K562 (cell line): ENCODE results near the gene ABCF2. TPM values are rescaled to one million over a fixed set of nuclear protein-coding genes. Genes with fewer than 3 reads are reported as not detected.

Source experiments
- ATAC-seq: fragments of 200-7000 bp; cut with Tn5 transposase; 3 replicates; pipeline ENCODE4 v1.9.1; 2020; ENCODE audit warnings: moderate library complexity
- BruUV-seq: library from RNA; stranded (reverse); fragments of 400-500 nt; replicated peaks from 2 replicates; lab custom pipeline; 2021; lab: Mats Ljungman, UMichigan
- CTCF ChIA-PET: fragments of 300-600 bp; formaldehyde crosslinking; extraction: SDS; loops from one replicate; lab custom pipeline; 2021; ENCODE audit warnings: low intra/inter-chr PET ratio; lab: Yijun Ruan, JAX
- POLR2A ChIA-PET: fragments of 300-600, 350-650 bp; sonication (Branson Sonifier 250); formaldehyde crosslinking; extraction: SDS; loops from one replicate; lab custom pipeline; 2021; ENCODE audit warnings: antibody characterized with exemption, inconsistent platforms; lab: Yijun Ruan, JAX
- DNase-seq, 4 experiments: peaks; one replicate each; pipeline versions ENCODE4 v3.0.0 to v3.0.0-alpha.2; 2011 to 2018; ENCODE audit warnings: low spot score in 3 of 4, mixed read lengths in 3 of 4; ENCODE audit errors: extremely low read depth in 1 of 4
- FAIRE-seq: peaks from 2 replicates; lab custom pipeline; 2011; peaks lifted over from hg19 to GRCh38; lab: Jason Lieb, UNC
- H2AFZ ChIP-seq: 2 replicates; pipeline ENCODE4 v1.6.0; 2011; ENCODE audit warnings: low read depth, low read length, control low read depth, inconsistent platforms
- H3K27ac ChIP-seq: fragments of 200-600 bp; 3 replicates; pipeline ENCODE4 v1.8.0; 2011; ENCODE audit warnings: low read depth, mild to moderate bottlenecking, control low read depth, inconsistent platforms, low read length, moderate library complexity, mixed read lengths; ENCODE audit errors: extremely low read depth
- H3K27me3 ChIP-seq, 2 experiments: fragments of 300-600 bp in 1 of 2; 2 replicates in 1 of 2; 3 replicates in 1 of 2; pipeline versions ENCODE4 v1.6.0 to v1.8.0; 2011; ENCODE audit warnings: inconsistent platforms in 2 of 2, low read length in 2 of 2, mild to moderate bottlenecking in 1 of 2, mixed read lengths in 1 of 2, moderate library complexity in 1 of 2; ENCODE audit not compliant: control insufficient read depth in 2 of 2, insufficient read depth in 2 of 2
- H3K36me3 ChIP-seq: fragments of 300-600 bp; 3 replicates; pipeline ENCODE4 v1.8.0; 2011; ENCODE audit warnings: mild to moderate bottlenecking, low read length, inconsistent platforms; ENCODE audit not compliant: control insufficient read depth, insufficient read depth
- H3K4me1 ChIP-seq, 2 experiments: fragments of 200-600 bp in 1 of 2; replicated peaks in 1 of 2; 2 replicates in 1 of 2; 3 replicates in 1 of 2; pipeline versions ENCODE4 v1.5.1 to v1.8.0; 2011; ENCODE audit warnings: inconsistent platforms in 2 of 2, low read length in 2 of 2, mild to moderate bottlenecking in 1 of 2, mixed read lengths in 1 of 2, moderate library complexity in 1 of 2; ENCODE audit not compliant: control insufficient read depth in 2 of 2, insufficient read depth in 2 of 2
- H3K4me2 ChIP-seq: 2 replicates; pipeline ENCODE4 v1.6.1; 2011; ENCODE audit warnings: low read length, control low read depth, inconsistent platforms, mixed read lengths; ENCODE audit not compliant: insufficient read depth
- H3K4me3 ChIP-seq: fragments of 200-600 bp; sonication (generic), shearing (Covaris generic); 2 replicates; pipeline ENCODE4 v1.5.1; 2016; ENCODE audit warnings: control low read depth, inconsistent platforms
- H3K79me2 ChIP-seq: fragments of 200-600 bp; 3 replicates; pipeline ENCODE4 v1.8.0; 2011; ENCODE audit warnings: low read length, inconsistent platforms; ENCODE audit not compliant: control insufficient read depth, insufficient read depth
- H3K9ac ChIP-seq, 2 experiments: 2 replicates each; pipeline versions ENCODE4 v1.6.0 to v1.6.1; 2011; ENCODE audit warnings: low read depth in 2 of 2, low read length in 2 of 2, control low read depth in 1 of 2, inconsistent platforms in 1 of 2, mild to moderate bottlenecking in 1 of 2, mixed read lengths in 1 of 2; ENCODE audit not compliant: insufficient read depth in 1 of 2
- H3K9me1 ChIP-seq: one replicate; pipeline ENCODE4 v1.6.0; 2011; ENCODE audit warnings: inconsistent platforms, mild to moderate bottlenecking, low read length, moderate library complexity; ENCODE audit not compliant: control insufficient read depth, insufficient read depth
- H3K9me3 ChIP-seq: replicated peaks from 2 replicates; pipeline ENCODE4 v1.5.1; 2011; ENCODE audit warnings: low read depth, low read length, inconsistent platforms; ENCODE audit not compliant: control insufficient read depth, insufficient read depth
- H4K20me1 ChIP-seq: replicated peaks from 2 replicates; pipeline ENCODE4 v1.6.1; 2011; ENCODE audit warnings: low read length, inconsistent platforms, mixed read lengths; ENCODE audit not compliant: control insufficient read depth, insufficient read depth
- CREB5 ChIP-seq: fragments of 250-450 bp; sonication (Bioruptor Pico); IDR thresholded peaks from 2 replicates; pipeline ENCODE4 v1.5.0; 2020; ENCODE audit warnings: mild to moderate bottlenecking
- ETS1 ChIP-seq: conservative IDR thresholded peaks from 2 replicates; pipeline ENCODE4 v1.6.1; 2011; ENCODE audit warnings: low read depth, mild to moderate bottlenecking, low read length; ENCODE audit not compliant: control insufficient read depth
- GATA2 ChIP-seq: sonication (generic); formaldehyde crosslinking; IDR thresholded peaks from 2 replicates; pipeline ENCODE4 v1.4.0; 2020; ENCODE audit warnings: mild to moderate bottlenecking, missing genetic modification reagents
- HMG20B ChIP-seq: fragments of 250-450 bp; sonication (Bioruptor Pico); IDR thresholded peaks from 2 replicates; pipeline ENCODE4 v1.5.0; 2021; ENCODE audit warnings: mild to moderate bottlenecking
- KDM5B ChIP-seq: fragments of 200-600 bp; sonication (generic); IDR thresholded peaks from 2 replicates; pipeline ENCODE4 v1.6.1; 2012; ENCODE audit warnings: low read depth, mild to moderate bottlenecking, moderate library complexity, low read length, control low read depth, inconsistent platforms; ENCODE audit not compliant: insufficient replicate concordance
- MYNN ChIP-seq, 2 experiments: sonication (generic); formaldehyde crosslinking in 1 of 2; IDR thresholded peaks; 2 replicates each; pipeline versions ENCODE4 v1.5.0 to v1.6.1; 2016 to 2020; ENCODE audit warnings: antibody characterized with exemption in 1 of 2, missing genetic modification reagents in 1 of 2
- POLR2AphosphoS5 ChIP-seq: IDR thresholded peaks from 2 replicates; pipeline ENCODE4 v1.6.1; 2011; ENCODE audit warnings: mild to moderate bottlenecking, low read depth, low read length, moderate library complexity; ENCODE audit not compliant: control insufficient read depth, insufficient read depth
- SNIP1 ChIP-seq: fragments of 450-650 bp; IDR thresholded peaks from 2 replicates; pipeline ENCODE4 v1.7.1; 2017; ENCODE audit warnings: low read depth, mild to moderate bottlenecking
- STAT5A ChIP-seq: IDR thresholded peaks from 2 replicates; pipeline ENCODE4 v1.6.1; 2012; ENCODE audit warnings: low read length, inconsistent platforms, borderline replicate concordance
- STAT5B ChIP-seq: fragments of 250-450 bp; sonication (Bioruptor Pico); IDR thresholded peaks from 2 replicates; pipeline ENCODE4 v1.8.0; 2021; ENCODE audit warnings: mild to moderate bottlenecking, inconsistent platforms
- TRIM24 ChIP-seq, 2 experiments: fragments of 450-650 bp; IDR thresholded peaks; 2 replicates each; pipeline ENCODE4 v1.6.1; 2016
- ZBTB26 ChIP-seq: fragments of 450-650 bp; formaldehyde crosslinking; IDR thresholded peaks from 2 replicates; pipeline ENCODE4 v1.4.0; 2022; ENCODE audit warnings: missing genetic modification characterization
- ZFP91 ChIP-seq: sonication (generic); formaldehyde crosslinking; IDR thresholded peaks from 2 replicates; pipeline ENCODE4 v1.8.0; 2022; ENCODE audit warnings: mild to moderate bottlenecking, missing genetic modification reagents
- ZNF143 ChIP-seq: sonication (generic); formaldehyde crosslinking; IDR thresholded peaks from 2 replicates; pipeline ENCODE4 v1.9.0; 2022; ENCODE audit warnings: mild to moderate bottlenecking, missing genetic modification reagents
- ZNF232 ChIP-seq: sonication (generic); formaldehyde crosslinking; IDR thresholded peaks from 2 replicates; pipeline ENCODE4 v1.8.0; 2022; ENCODE audit warnings: mild to moderate bottlenecking, missing genetic modification reagents
- ZNF445 ChIP-seq: fragments of 250-450 bp; sonication (Bioruptor Pico); IDR thresholded peaks from 2 replicates; pipeline ENCODE4 v1.4.0; 2020; ENCODE audit warnings: low read depth, mild to moderate bottlenecking, moderate library complexity
- WGBS: fragments of 100-300 bp; shearing (Covaris generic); methylation state at CpG from one replicate; pipeline ENCODE4 v1.1.6; 2016; ENCODE audit warnings: low coverage, mixed read lengths; ENCODE audit not compliant: insufficient coverage; ENCODE audit errors: missing lambda C conversion rate; 5-methylcytosine and 5-hydroxymethylcytosine counted together
- in situ Hi-C: fragments of 300-500 bp; cut with MboI; formaldehyde crosslinking; loops from 4 replicates; pipeline ENCODE4 v1.15.0; 2018; ENCODE audit warnings: inconsistent platforms, mixed read lengths
- intact Hi-C: fragments of 100-400 bp; cut with micrococcal nuclease; formaldehyde crosslinking; loops from 2 replicates; pipeline ENCODE4 v1.14.2; 2022
- polyA plus RNA-seq, 8 experiments: library from polyadenylated mRNA; depleted of rRNA in 4 of 8; stranded (reverse) in 5 of 8; unstranded in 3 of 8; fragments of >200 nt; fragmentation: Nextera tagmentation in 2 of 8; fragmentation: Illumina TruSeq in 1 of 8; extraction: Ambion mirVana in 2 of 8; extraction: Trizol in 1 of 8; gene quantifications; 2 replicates each; pipeline versions ENCODE4 v1.2.1 to v1.2.3, GENCODE V29; 2011 to 2014; ENCODE audit warnings: inconsistent platforms in 1 of 8, missing spikeins in 1 of 8
- total RNA-seq, 7 experiments: library from RNA; depleted of rRNA in 6 of 7; stranded (reverse); fragments of >200 nt in 6 of 7; fragmentation: Illumina TruSeq in 2 of 7; extraction: Trizol in 2 of 7; gene quantifications; 2 replicates each; pipeline versions ENCODE4 v1.2.1 to v1.2.3, GENCODE V29; 2011 to 2021; ENCODE audit warnings: low replicate concordance in 1 of 7

ABCF2 gene
- total and polyA plus RNA-seq, 9 of the 15 experiments (the other 6 are each of a cell fraction or from before 2014, with no cell fraction given) = 62.1 to 224 (median 113) TPM

- intact Hi-C loops = loop anchor here (2.0 kb wide), 1 partner anchor 30 kb away; no protein-coding TSS in a partner anchor
- Histone ChIP-seq H3K27ac (no peak overlapping the region), H3K4me2 (no peak overlapping the region), H3K4me1 (peaks cover 11 to 44% of the 10 kb centered on the region in 2 experiments; a peak in 4 of 5 replicates), H3K4me3 (no peak overlapping the region), H3K36me3 (no peaks in the 10 kb centered on the region), H3K9me1 (peaks cover 6% of the 10 kb centered on the region), H3K9me3 (no peaks in the 10 kb centered on the region), H4K20me1 (peaks cover 17% of the 10 kb centered on the region), H2AFZ (no peak overlapping the region), H3K9ac (peak overlapping the region in 1 of 2 experiments; percentile 58; a peak in 2 of 4 replicates), H3K79me2 (no peaks in the 10 kb centered on the region), H3K27me3 (peaks cover 19 to 88% of the 10 kb centered on the region in 2 experiments; a peak in 4 of 5 replicates)
- no TSS peak for BruUV-seq
- POLR2A ChIA-PET = interaction anchor here (0.5 to 0.6 kb wide), 2 partner anchors 73 to 114 kb away, joined by 4 read pairs; no protein-coding TSS in a partner anchor
- FAIRE-seq (peak; percentile 67), ATAC-seq (peak; percentile 4; the same call in 1 of the 3 replicates), DNase-seq (peak in 2 of 4 experiments; percentile 42 to 62)
- 3% methylated on average over 7 of the region's 7 CpGs for WGBS
- CTCF ChIA-PET = no interaction called here
- in situ Hi-C loops = no loop called here
- no peak for TF ChIP-seq KDM5B
- no peak for TF ChIP-seq ZNF143 (CRISPR knock-in tag)
- TF ChIP-seq ZNF232 (CRISPR knock-in tag) = no peak
- peak; percentile 56; the same call in 1 of the 2 replicates for TF ChIP-seq POLR2AphosphoS5
- TF ChIP-seq HMG20B = no peak
- TF ChIP-seq STAT5A = peak; percentile 32; the same call in 1 of the 2 replicates
- no peak for TF ChIP-seq ZBTB26 (CRISPR knock-in tag)
- peak; percentile 21 to 45; a peak in 1 of 4 replicates for TF ChIP-seq TRIM24 (IDR thresholded peaks at IDR 0.05)
- TF ChIP-seq STAT5B (CRISPR knock-in tag) = no peak
- TF ChIP-seq GATA2 = peak; percentile 29; the same call in 1 of the 2 replicates
- no peak for TF ChIP-seq CREB5 (CRISPR knock-in tag)
- 0 out of 2 replicates have a peak, but pooled peaks have one; percentile 41 for TF ChIP-seq ZFP91 (CRISPR knock-in tag)
- 0 out of 2 replicates have a peak, but pooled peaks have one; percentile 19 for TF ChIP-seq ETS1
- no peak for TF ChIP-seq ZNF445 (CRISPR knock-in tag)
- TF ChIP-seq SNIP1 = no peak
- TF ChIP-seq MYNN (IDR thresholded peaks at IDR 0.05) = 0 out of 2 replicates have a peak, but pooled peaks have one; percentile 21
- TF ChIP-seq MYNN (CRISPR knock-in tag; IDR thresholded peaks at IDR 0.05) = no peak
Observed at GRCh38 chr7:151272877-151273276, 45.9 kb upstream of the ABCF2 start.
